22Rv1 (cell line): ENCODE results near the gene ANKRD33B.

ENCODE experiments used
- H3K27ac ChIP-seq: fragments of 450-650 bp; 2 replicates; pipeline ENCODE4 v1.5.1; 2017
- CTCF ChIP-seq: fragments of 450-650 bp; IDR thresholded peaks from 2 replicates; pipeline ENCODE4 v1.5.1; 2017; ENCODE audit warnings: mild to moderate bottlenecking
- ZFX ChIP-seq: fragments of 450-650 bp; IDR thresholded peaks from 2 replicates; pipeline ENCODE4 v1.6.1; 2017; ENCODE audit warnings: antibody characterized with exemption, borderline replicate concordance

Gene ANKRD33B

GRCh38 chr5:10648806-10649665, 85.2 kb downstream of the ANKRD33B start:
- H3K27ac ChIP-seq, result no peak overlapping the region
- TF ChIP-seq CTCF, result no peak
- no peak for TF ChIP-seq ZFX

- no peak overlapping the region for H3K27ac ChIP-seq
- TF ChIP-seq ZFX, result no peak
- TF ChIP-seq CTCF, result no peak
Measured at GRCh38 chr5:10649666-10650380, 86.0 kb downstream of the ANKRD33B start.

- H3K27ac ChIP-seq, result no peak overlapping the region
- TF ChIP-seq ZFX (no peak), CTCF (no peak)
Measured at GRCh38 chr5:10652151-10652550, 88.3 kb downstream of the ANKRD33B start.

- TF ChIP-seq CTCF, result no peak
- TF ChIP-seq ZFX, result no peak
- H3K27ac ChIP-seq, result no peak overlapping the region
Measured at GRCh38 chr5:10652606-10653005, 88.7 kb downstream of the ANKRD33B start.

- no peak overlapping the region for H3K27ac ChIP-seq
- TF ChIP-seq CTCF, result no peak
- no peak for TF ChIP-seq ZFX
Measured at GRCh38 chr5:10653043-10653442, 89.2 kb downstream of the ANKRD33B start.

- no peak overlapping the region for H3K27ac ChIP-seq
- TF ChIP-seq ZFX (no peak), CTCF (no peak)
Measured at GRCh38 chr5:10653751-10654400, 90.0 kb downstream of the ANKRD33B start.

GRCh38 chr5:10654566-10654965, 90.7 kb downstream of the ANKRD33B start:
- no peak overlapping the region for H3K27ac ChIP-seq
- no peak for TF ChIP-seq CTCF
- TF ChIP-seq ZFX, result no peak
